Osteocyte (in vitro differentiated cells): ENCODE data around the gene FIGN. TPM values are rescaled to one million over a fixed set of nuclear protein-coding genes. Genes with fewer than 3 reads are reported as not detected.

Experiments
- DNase-seq: peaks from one replicate; pipeline ENCODE4 v3.0.0; 2021; ENCODE audit warnings: mixed read lengths; ENCODE audit not compliant: unreplicated experiment; ENCODE audit errors: extremely low spot score
- H3K27ac Mint-ChIP-seq: one replicate; pipeline ENCODE4 v1.8.0; 2021; ENCODE audit warnings: mild to moderate bottlenecking, mixed read lengths; ENCODE audit not compliant: unreplicated experiment
- H3K27me3 Mint-ChIP-seq: one replicate; pipeline ENCODE4 v1.8.0; 2021; ENCODE audit warnings: mixed read lengths; ENCODE audit not compliant: unreplicated experiment
- H3K36me3 Mint-ChIP-seq: one replicate; pipeline ENCODE4 v1.8.0; 2021; ENCODE audit warnings: mixed read lengths; ENCODE audit not compliant: unreplicated experiment
- H3K4me1 Mint-ChIP-seq: one replicate; pipeline ENCODE4 v1.8.0; 2021; ENCODE audit warnings: mixed read lengths; ENCODE audit not compliant: unreplicated experiment
- H3K4me3 Mint-ChIP-seq: one replicate; pipeline ENCODE4 v1.8.0; 2021; ENCODE audit warnings: mild to moderate bottlenecking, moderate library complexity, mixed read lengths; ENCODE audit not compliant: unreplicated experiment
- H3K9me3 Mint-ChIP-seq: one replicate; pipeline ENCODE4 v1.8.0; 2021; ENCODE audit warnings: mixed read lengths; ENCODE audit not compliant: unreplicated experiment
- CTCF ChIP-seq: fragments of 200-600 bp; sonication (generic); IDR thresholded peaks from 2 replicates; pipeline ENCODE4 v1.5.0; 2021; ENCODE audit warnings: antibody characterized with exemption, mild to moderate bottlenecking, moderate library complexity
- total RNA-seq: library from RNA; stranded (reverse); gene quantifications from 2 replicates; pipeline ENCODE4 v1.2.1, GENCODE V29; 2021

Gene FIGN
- total RNA-seq, 1 donor from 2014 or later = 37.7 TPM

- no peak for DNase-seq
- no peaks in the 10 kb centered on the region for H3K27me3 Mint-ChIP-seq
- no peak for TF ChIP-seq CTCF
- H3K4me3 Mint-ChIP-seq = no peak overlapping the region
- H3K27ac Mint-ChIP-seq = no peak overlapping the region
- H3K36me3 Mint-ChIP-seq = no peaks in the 10 kb centered on the region
- peaks cover 8% of the 10 kb centered on the region for H3K9me3 Mint-ChIP-seq
- peaks cover 71% of the 10 kb centered on the region for H3K4me1 Mint-ChIP-seq
These were observed 180.9 kb downstream of the FIGN start for GRCh38 chr2:163554864-163555263.

GRCh38 chr2:163553601-163554000 lies 182.2 kb downstream of the FIGN start:
- Mint-ChIP-seq H3K4me1 (peaks cover 66% of the 10 kb centered on the region), H3K4me3 (no peak overlapping the region), H3K9me3 (peaks cover 8% of the 10 kb centered on the region), H3K27me3 (no peaks in the 10 kb centered on the region), H3K36me3 (no peaks in the 10 kb centered on the region), H3K27ac (peak overlapping the region; percentile 38)
- no peak for DNase-seq
- TF ChIP-seq CTCF = no peak

GRCh38 chr2:163552758-163553157 lies 183.1 kb downstream of the FIGN start:
- no peaks in the 10 kb centered on the region for H3K36me3 Mint-ChIP-seq
- H3K9me3 Mint-ChIP-seq = peaks cover 5% of the 10 kb centered on the region
- H3K4me3 Mint-ChIP-seq = no peak overlapping the region
- TF ChIP-seq CTCF = no peak
- H3K27ac Mint-ChIP-seq = no peak overlapping the region
- H3K4me1 Mint-ChIP-seq = peaks cover 57% of the 10 kb centered on the region
- DNase-seq = no peak
- no peaks in the 10 kb centered on the region for H3K27me3 Mint-ChIP-seq

GRCh38 chr2:163551616-163552373 lies 184.0 kb downstream of the FIGN start:
- Mint-ChIP-seq H3K9me3 (no peaks in the 10 kb centered on the region), H3K4me3 (no peak overlapping the region), H3K27me3 (no peaks in the 10 kb centered on the region), H3K27ac (peak overlapping the region; percentile 46), H3K4me1 (peaks cover 49% of the 10 kb centered on the region), H3K36me3 (no peaks in the 10 kb centered on the region)
- no peak for TF ChIP-seq CTCF
- no peak for DNase-seq

- Mint-ChIP-seq H3K4me1 (peaks cover 24% of the 10 kb centered on the region), H3K27ac (no peak overlapping the region), H3K4me3 (no peak overlapping the region), H3K9me3 (no peaks in the 10 kb centered on the region), H3K27me3 (no peaks in the 10 kb centered on the region), H3K36me3 (no peaks in the 10 kb centered on the region)
- DNase-seq = no peak
- TF ChIP-seq CTCF = no peak
These were observed 186.8 kb downstream of the FIGN start for GRCh38 chr2:163548970-163549369.
